ENCODE measurements around the gene ADCY3. TPM values are rescaled to one million over a fixed set of nuclear protein-coding genes. Genes with fewer than 3 reads are reported as not detected.
"Not testable (repeated sequence)": the region's sequence is repeated elsewhere in the genome, so short reads cannot be mapped to it uniquely, and the experiment has no call there.

The ADCY3 gene
- total RNA-seq, 1 experiment from 2014 or later: 25.8 TPM

GRCh38 chr2:24843330-24843860 lies 76.6 kb downstream of the ADCY3 start:
- in situ Hi-C loops (cut with HindIII; ENCODE audit: low pct_unique_long_range_greater_than_20kb, low sequenced_read_pairs): no loop called here
- DNase-seq (ENCODE audit: low read depth, low spot score): no peak

- DNase-seq (ENCODE audit: low read depth, low spot score): no peak
- in situ Hi-C loops (cut with HindIII; ENCODE audit: low pct_unique_long_range_greater_than_20kb, low sequenced_read_pairs): no loop called here
These were observed 77.7 kb downstream of the ADCY3 start for GRCh38 chr2:24842081-24843050.

- in situ Hi-C loops (cut with HindIII; ENCODE audit: low pct_unique_long_range_greater_than_20kb, low sequenced_read_pairs): no loop called here
These were observed 78.8 kb downstream of the ADCY3 start for GRCh38 chr2:24840962-24841945.

GRCh38 chr2:24840164-24840869 lies 79.7 kb downstream of the ADCY3 start:
- in situ Hi-C loops (cut with HindIII; ENCODE audit: low pct_unique_long_range_greater_than_20kb, low sequenced_read_pairs): no loop called here
- no peak for DNase-seq (ENCODE audit: low read depth, low spot score)

More at GRCh38 chr2:24840962-24841945, 78.8 kb downstream of the ADCY3 start:
- DNase-seq (ENCODE audit: low read depth, low spot score): no peak

- in situ Hi-C loops (cut with HindIII; ENCODE audit: low pct_unique_long_range_greater_than_20kb, low sequenced_read_pairs): no loop called here
These were observed 80.3 kb downstream of the ADCY3 start for GRCh38 chr2:24839729-24840128.

GRCh38 chr2:24838541-24838940 lies 81.5 kb downstream of the ADCY3 start:
- in situ Hi-C loops (cut with HindIII; ENCODE audit: low pct_unique_long_range_greater_than_20kb, low sequenced_read_pairs): no loop called here
- no peak for DNase-seq (ENCODE audit: low read depth, low spot score)

More at GRCh38 chr2:24839729-24840128, 80.3 kb downstream of the ADCY3 start:
- DNase-seq (ENCODE audit: low read depth, low spot score): no peak

- no peak for DNase-seq (ENCODE audit: low read depth, low spot score)
- in situ Hi-C loops (cut with HindIII; ENCODE audit: low pct_unique_long_range_greater_than_20kb, low sequenced_read_pairs): no loop called here
These were observed 82.0 kb downstream of the ADCY3 start for GRCh38 chr2:24837996-24838513.

- DNase-seq (ENCODE audit: low read depth, low spot score): no peak
- in situ Hi-C loops (cut with HindIII; ENCODE audit: low pct_unique_long_range_greater_than_20kb, low sequenced_read_pairs): no loop called here
These were observed 83.3 kb downstream of the ADCY3 start for GRCh38 chr2:24836706-24837105.

GRCh38 chr2:24836206-24836605 lies 83.8 kb downstream of the ADCY3 start:
- in situ Hi-C loops (cut with HindIII; ENCODE audit: low pct_unique_long_range_greater_than_20kb, low sequenced_read_pairs): no loop called here
- no peak for DNase-seq (ENCODE audit: low read depth, low spot score)

- in situ Hi-C loops (cut with HindIII; ENCODE audit: low pct_unique_long_range_greater_than_20kb, low sequenced_read_pairs): not testable (repeated sequence)
These were observed 84.6 kb downstream of the ADCY3 start for GRCh38 chr2:24835411-24835810.

GRCh38 chr2:24834733-24835395 lies 85.2 kb downstream of the ADCY3 start:
- no peak for DNase-seq (ENCODE audit: low read depth, low spot score)
- in situ Hi-C loops (cut with HindIII; ENCODE audit: low pct_unique_long_range_greater_than_20kb, low sequenced_read_pairs): no loop called here

More at GRCh38 chr2:24835411-24835810, 84.6 kb downstream of the ADCY3 start:
- DNase-seq (ENCODE audit: low read depth, low spot score): not testable (repeated sequence)

- DNase-seq (ENCODE audit: low read depth, low spot score): no peak
- in situ Hi-C loops (cut with HindIII; ENCODE audit: low pct_unique_long_range_greater_than_20kb, low sequenced_read_pairs): no loop called here
These were observed 86.0 kb downstream of the ADCY3 start for GRCh38 chr2:24833821-24834732.

GRCh38 chr2:24832931-24833701 lies 86.9 kb downstream of the ADCY3 start:
- in situ Hi-C loops (cut with HindIII; ENCODE audit: low pct_unique_long_range_greater_than_20kb, low sequenced_read_pairs): no loop called here
- no peak for DNase-seq (ENCODE audit: low read depth, low spot score)

GRCh38 chr2:24832521-24832920 lies 87.5 kb downstream of the ADCY3 start:
- DNase-seq (ENCODE audit: low read depth, low spot score): no peak
- in situ Hi-C loops (cut with HindIII; ENCODE audit: low pct_unique_long_range_greater_than_20kb, low sequenced_read_pairs): no loop called here

GRCh38 chr2:24832073-24832461 lies 88.0 kb downstream of the ADCY3 start:
- DNase-seq (ENCODE audit: low read depth, low spot score): no peak
- in situ Hi-C loops (cut with HindIII; ENCODE audit: low pct_unique_long_range_greater_than_20kb, low sequenced_read_pairs): no loop called here

Measured in SK-MEL-5 (cell line).